ENCODE measurements around the gene CDHR2.

GRCh38 chr5:176621661-176622079, 72.5 kb downstream of the CDHR2 start:
- TF ChIP-seq CTCF (IDR thresholded peaks at IDR 0.05) (no peak), POLR2A (IDR thresholded peaks at IDR 0.05) (no peak)
